GM18951 (cell line): ENCODE data around the gene ERCC2.
"Not testable (repeated sequence)": the region's sequence is repeated elsewhere in the genome, so short reads cannot be mapped to it uniquely, and the experiment has no call there.

Experiments used
- POLR2A ChIP-seq: IDR thresholded peaks from 4 replicates; pipeline ENCODE4 v1.6.1; 2011; ENCODE audit warnings: mild to moderate bottlenecking; ENCODE audit not compliant: insufficient read length, insufficient read depth; ENCODE audit errors: extremely low read depth
- in situ Hi-C: fragments of 300-500 bp; cut with MboI; formaldehyde crosslinking; loops from one replicate; pipeline ENCODE4 v1.12.0; 2022; ENCODE audit warnings: low sequenced_read_pairs, mixed read lengths, inconsistent platforms; ENCODE audit not compliant: unreplicated experiment

Gene ERCC2

DNA sequence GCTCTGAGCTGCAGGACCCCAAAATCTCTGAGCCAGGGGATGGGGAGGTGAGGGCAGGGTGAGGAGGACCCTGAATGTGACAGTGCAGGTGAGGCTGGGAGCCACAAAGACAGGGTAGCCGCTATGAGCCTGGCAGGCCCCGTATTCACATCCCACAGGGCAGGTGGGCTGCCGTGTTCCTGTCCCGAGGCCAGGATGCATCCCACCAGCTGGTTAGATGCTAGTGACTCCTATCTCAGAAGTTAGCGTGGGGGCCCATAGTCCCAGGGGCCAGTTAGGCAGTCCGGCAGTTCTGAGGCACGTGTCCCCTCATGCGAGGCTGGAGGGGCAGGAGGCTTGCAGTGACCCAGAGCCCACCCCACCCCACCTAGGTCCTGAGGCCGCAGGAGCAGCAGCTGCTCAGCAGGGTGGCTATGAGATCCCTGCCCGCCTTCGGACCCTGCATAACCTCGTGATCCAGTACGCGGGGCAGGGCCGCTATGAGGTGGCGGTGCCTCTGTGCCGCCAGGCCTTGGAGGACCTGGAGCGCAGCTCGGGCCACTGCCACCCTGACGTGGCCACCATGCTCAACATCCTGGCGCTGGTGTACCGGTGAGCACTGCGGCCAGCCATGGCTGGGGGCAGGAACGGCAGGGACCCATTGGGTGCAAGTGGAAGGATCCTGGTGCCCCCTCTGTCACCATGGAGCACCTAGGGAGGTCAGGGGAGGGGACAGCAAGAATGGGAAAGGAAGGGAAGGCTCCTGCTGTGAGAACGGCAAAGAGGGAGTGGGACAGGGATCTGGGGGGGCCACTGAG, 22.6 kb downstream of the ERCC2 start:
- no peak for TF ChIP-seq POLR2A
- in situ Hi-C loops = no loop called here

DNA sequence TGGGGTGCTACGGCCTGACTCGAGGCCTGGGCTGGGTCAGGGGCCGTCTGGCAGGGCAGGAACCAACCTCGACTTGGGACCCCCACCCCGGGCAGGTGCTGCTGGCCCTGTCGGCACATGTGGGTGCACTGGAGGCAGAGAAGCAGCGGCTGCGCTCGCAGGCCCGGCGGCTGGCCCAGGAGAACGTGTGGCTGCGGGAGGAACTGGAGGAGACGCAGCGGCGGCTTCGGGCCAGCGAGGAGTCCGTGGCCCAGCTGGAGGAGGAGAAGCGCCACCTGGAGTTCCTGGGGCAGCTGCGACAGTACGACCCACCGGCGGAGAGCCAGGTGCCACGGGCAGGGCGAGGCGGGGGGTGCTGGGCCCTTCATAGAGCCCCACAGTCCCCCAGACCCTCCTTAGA, 23.9 kb downstream of the ERCC2 start:
- in situ Hi-C loops = no loop called here
- TF ChIP-seq POLR2A = no peak

DNA sequence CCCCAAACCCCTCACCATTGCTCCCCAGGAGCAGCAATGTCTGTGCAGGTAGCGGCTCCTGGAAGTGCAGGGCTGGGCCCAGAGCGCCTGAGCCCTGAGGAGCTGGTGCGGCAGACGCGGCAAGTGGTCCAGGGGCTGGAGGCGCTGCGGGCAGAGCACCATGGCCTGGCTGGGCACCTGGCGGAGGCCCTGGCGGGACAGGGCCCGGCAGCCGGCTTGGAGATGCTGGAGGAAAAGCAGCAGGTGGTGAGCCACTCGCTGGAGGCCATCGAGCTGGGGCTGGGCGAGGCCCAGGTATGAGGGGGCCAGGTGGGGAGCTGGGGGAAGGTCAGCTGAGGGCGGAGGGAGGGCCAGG, 24.9 kb downstream of the ERCC2 start:
- no peak for TF ChIP-seq POLR2A
- in situ Hi-C loops = no loop called here

DNA sequence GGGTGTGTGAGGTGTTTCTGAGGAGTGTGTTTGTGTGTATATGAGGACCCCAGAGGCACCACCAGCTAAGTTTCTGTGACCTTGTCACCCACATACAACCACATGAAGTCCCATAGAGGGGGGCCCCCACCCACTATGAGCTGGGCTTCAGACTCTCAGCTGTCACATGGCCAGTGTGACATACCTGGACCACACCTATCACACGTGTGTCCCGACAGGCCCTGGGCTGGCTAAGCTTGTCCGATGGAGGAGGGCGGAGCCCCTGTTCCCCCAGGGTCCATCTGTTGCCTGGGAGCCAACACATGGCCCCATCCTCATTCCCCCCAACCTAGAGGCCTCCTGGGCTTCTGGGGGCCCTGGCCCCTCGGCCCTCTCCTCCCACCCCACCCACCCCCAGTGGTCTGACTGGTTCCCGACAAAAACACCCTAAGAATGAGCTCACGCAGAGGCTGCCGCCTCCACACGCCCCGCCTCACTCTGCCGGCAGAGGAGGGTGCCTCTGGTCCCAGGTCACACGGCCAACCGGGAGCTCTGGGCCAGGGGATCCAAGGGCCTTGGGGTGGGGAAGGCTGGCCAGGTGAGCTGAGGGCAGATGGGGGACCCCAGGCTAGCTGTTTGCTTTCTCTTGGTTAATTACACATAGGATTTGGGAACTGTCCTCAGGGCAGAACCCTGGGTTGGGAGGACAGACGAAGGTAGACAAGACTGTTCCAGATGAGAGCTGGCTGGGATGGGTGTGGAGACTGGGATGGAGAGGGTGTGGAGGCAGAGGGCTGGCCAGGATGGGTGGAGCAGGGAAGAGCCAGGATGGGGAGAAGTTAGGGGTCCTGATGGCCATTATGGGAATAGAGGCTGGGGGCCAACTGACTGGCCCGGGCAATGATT, 25.5 kb downstream of the ERCC2 start:
- in situ Hi-C loops = no loop called here
- no peak for TF ChIP-seq POLR2A

DNA sequence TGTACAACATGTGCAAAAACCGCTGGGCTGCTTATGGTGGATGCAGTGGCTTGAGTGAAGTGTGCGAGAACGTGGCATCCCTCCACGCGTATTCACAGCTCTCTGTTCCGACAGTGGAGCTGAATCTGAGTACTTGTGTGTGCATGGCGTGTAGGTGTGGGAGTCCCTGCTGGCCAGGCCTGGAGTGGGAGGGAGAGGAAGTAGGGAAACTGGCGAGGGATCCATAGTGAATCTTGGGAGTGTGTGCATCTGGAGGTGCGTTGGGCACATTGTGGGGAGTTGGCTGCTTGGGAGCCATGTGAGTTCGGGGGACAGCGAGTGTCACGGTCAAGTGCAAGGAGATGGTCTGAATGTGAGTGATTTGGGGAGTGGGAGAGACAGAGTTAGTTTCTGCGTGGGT, 27.5 kb downstream of the ERCC2 start:
- in situ Hi-C loops = no loop called here
- no peak for TF ChIP-seq POLR2A

DNA sequence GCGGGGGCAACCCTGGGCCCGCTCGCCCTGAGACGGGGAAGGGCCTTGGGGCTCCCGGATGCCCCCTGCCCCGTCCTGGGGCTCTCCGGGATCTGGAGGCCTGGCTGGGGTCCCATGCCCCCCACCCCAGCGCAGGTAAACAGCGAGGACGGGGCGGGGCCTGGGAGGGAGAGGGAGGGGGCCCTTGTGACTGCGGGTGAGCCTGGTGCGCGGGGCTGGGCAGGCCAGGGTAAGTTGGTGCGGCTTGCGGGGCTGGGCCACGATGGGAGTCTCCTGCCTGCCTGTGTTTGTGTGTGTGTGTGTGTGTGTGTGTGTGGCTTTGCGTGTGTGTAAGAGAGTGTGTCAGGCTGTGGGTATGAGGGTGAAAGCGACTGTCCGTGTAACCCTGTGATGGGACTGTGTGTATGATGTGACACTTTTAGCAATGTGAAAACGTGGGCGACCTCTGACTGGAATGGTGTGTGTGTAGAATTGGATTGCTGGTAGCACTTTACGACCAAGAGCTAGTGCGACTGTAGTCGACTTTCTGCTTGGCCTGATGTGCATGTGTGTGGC, 29.4 kb downstream of the ERCC2 start:
- in situ Hi-C loops = no loop called here
- TF ChIP-seq POLR2A = no peak

DNA sequence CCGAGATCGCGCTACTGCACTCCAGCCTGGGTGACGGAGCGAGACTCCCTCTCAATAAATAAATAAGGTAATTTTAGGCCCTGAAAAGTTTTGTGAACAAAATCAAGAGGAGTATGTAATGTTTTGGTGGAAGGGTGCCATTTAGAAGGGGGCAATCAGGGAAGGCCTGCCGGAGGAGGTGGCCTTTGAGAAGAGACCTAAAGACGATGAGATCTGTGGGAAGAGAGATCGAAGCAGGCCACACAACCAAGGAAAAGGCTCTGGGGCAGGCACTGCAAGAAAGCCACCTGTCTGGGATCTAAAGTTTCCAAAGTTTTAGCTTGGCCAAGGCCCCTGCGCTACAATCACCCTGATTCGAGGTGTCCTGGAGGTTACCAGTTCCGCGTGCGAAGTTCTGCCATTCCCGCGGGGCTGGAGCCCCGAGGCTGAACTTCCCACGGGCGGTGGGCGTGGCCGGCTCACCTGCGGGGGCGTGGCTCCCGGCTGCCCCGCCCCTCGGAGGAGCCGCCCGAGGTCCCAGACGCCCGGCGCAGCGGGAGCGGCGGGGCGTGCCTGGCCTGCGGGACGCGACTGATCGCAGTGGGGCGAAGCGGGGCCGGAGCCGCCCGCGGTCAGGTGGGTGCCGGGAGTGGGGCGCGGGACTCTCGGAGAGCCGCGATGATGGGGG, 30.0 kb downstream of the ERCC2 start, which contains the start of gene KLC3:
Gene KLC3, plus strand, starts transcription at position 519 of the 667 bp plus-strand sequence. CDS start 4,792 bp downstream, outside the sequence.
- no peak for TF ChIP-seq POLR2A
- in situ Hi-C loops = no loop called here

DNA sequence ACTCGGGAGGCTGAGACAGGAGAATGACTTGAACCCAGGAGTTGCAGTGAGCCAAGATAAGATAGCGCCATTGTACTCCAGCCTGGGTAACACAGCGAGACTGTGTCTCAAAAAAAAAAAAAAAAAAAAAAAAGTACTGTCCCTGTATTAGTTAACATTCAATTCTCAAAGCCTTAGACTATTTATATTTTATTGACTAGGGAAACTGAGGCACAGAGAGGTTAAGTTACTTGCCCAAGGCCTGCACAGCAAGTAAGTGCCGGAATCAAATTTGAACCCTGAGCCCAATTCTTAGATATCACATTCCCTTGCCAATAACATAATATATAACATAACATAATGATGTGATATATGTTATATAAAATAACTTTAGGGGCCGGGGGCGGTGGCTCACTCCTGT, 30.7 kb downstream of the ERCC2 start:
- no peak for TF ChIP-seq POLR2A
- in situ Hi-C loops = no loop called here

DNA sequence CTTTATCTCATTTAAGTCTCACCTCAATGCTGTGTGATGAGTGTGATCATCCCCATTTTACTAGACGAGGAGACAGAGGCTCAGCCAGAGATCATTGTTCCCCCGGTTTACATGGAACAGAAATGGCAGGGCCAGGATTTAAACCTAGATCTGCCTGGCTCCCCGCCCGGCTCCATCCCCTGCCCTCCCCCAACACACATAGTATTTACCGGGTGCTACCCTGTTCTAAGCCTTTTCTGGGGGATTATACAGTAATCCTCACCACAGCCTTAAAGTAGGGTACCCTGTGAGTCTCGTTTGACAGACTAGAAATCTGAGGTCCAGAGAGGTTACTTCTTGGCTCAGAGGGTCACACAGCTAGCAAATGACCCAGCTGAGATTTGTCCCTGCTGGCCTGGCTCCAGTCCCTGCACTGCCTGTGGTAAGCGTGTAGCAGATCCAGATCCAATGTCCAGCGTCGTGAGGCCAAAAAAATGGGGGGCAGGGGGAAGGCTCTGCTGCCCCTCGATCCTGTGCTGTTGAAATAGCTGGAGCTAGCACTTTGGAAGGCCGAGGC, 33.6 kb downstream of the ERCC2 start:
- in situ Hi-C loops = no loop called here

DNA sequence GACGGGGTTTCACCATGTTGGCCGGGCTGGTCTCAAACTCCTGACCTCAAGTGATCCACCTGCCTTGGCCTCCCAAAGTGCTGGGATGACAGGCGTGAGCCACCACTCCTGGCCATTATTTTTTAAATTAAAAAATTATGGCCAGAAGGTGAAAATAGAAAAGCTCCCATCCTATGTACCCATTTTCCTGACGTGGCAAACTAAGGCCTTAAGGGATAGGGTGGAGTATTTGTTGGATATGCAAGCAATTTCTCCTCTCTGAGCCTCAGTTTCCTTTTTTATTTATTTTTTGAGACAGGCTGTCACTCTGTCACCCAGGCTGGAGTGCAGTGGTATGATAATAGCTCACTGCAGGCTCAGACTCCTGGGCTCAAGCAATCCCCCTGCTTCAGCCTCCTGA, 35.5 kb downstream of the ERCC2 start:
- in situ Hi-C loops = not testable (repeated sequence)

More for the DNA sequence above, 33.6 kb downstream of the ERCC2 start:
- no peak for TF ChIP-seq POLR2A

DNA sequence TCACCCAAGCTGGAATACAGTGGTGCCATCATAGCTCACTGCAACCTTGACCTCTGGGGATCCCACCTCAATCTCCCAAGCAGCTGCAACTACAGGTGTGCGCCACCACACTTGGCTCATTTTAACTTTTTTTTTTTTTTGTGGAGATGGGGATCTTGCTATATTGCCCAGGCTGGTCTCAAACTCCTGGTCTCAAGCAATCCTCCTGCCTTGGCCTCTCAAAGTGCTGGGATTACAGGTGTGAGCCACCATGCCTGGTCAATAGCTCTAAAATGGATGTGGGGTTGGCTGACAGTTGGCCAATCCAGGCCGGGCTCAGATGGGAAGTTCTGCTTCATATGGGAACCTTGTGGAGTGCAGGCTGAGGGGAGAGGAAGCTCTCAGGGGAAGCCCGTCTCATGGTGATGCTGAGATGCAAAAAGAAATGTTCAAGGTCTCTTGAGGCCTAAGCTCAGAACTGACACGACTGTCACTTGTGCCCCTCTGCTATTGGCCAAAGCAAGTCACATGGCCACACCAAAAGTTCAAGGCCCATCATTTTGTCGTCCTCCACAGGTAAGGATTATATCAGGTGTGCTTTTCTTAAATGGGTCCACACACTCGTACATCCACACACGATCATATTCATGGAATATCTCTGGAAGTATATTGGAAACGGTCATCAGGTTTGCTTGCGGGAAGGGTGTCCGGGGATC, 36.6 kb downstream of the ERCC2 start:
- TF ChIP-seq POLR2A = no peak
- in situ Hi-C loops = no loop called here

DNA sequence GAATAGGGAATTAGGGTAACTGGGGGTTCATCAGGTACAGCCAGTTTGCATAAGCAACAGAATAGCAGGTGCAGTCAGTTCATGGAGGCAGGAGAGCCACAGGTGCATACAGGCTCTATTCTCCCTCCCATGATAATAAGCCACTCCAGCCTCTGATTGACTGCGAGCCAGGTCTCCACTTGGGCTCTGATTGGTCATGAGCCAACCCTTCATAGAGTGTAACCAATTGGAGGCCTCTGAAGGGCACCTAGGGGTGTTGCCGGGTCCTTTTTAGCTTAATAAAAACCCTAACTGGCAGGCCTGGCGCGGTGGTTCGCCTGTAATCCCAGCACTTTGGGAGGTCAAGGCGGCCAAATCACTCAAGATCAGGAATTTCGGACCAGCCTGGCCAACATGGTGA, 39.0 kb downstream of the ERCC2 start:
- no peak for TF ChIP-seq POLR2A
- in situ Hi-C loops = no loop called here
